HCT116 (cell line): ENCODE data around the gene GTF3C2. TPM values are rescaled to one million over a fixed set of nuclear protein-coding genes. Genes with fewer than 3 reads are reported as not detected.

Experiments used
- ATAC-seq: fragments of 200-7000 bp; cut with Tn5 transposase; 2 replicates; pipeline ENCODE4 v1.9.1; 2020; ENCODE audit warnings: mild to moderate bottlenecking, moderate library complexity
- BruUV-seq: library from RNA; stranded (reverse); fragments of 400-500 nt; replicated peaks from 2 replicates; lab custom pipeline; 2021; lab: Mats Ljungman, UMichigan
- CTCF ChIA-PET: fragments of 300-600 bp; sonication (Branson Sonifier 250); formaldehyde crosslinking; loops from one replicate; lab custom pipeline; 2021; ENCODE audit warnings: antibody characterized with exemption; lab: Charles Lee
- POLR2A ChIA-PET: fragments of 300-600, 350-600 bp; sonication (Branson Sonifier 250); formaldehyde crosslinking; loops from one replicate; lab custom pipeline; 2021; ENCODE audit warnings: antibody characterized with exemption; lab: Charles Lee
- RAD21 ChIA-PET, 2 experiments: fragments of 300-600 bp; sonication (Branson Sonifier 250); formaldehyde crosslinking; loops; one replicate each; lab custom pipeline; 2023; ENCODE audit warnings: low total read pairs in 2 of 2; ENCODE audit not compliant: uncharacterized antibody in 2 of 2, unreplicated experiment in 2 of 2, low non-redundant PET in 1 of 2; lab: Charles Lee
- DNase-seq: peaks from one replicate; pipeline ENCODE4 v3.0.0-alpha.2; 2010; ENCODE audit warnings: low read depth, low spot score
- H2AFZ ChIP-seq: fragments of 200-600 bp; shearing (Covaris generic), sonication (generic); 2 replicates; pipeline ENCODE4 v1.6.1; 2017; ENCODE audit warnings: low read depth, mixed run types, mixed read lengths, antibody characterized with exemption, low read length; ENCODE audit not compliant: poor library complexity, severe bottlenecking
- H3K27ac ChIP-seq: 2 replicates; pipeline ENCODE4 v1.5.1; 2012; ENCODE audit warnings: low read depth, low read length
- H3K27me3 ChIP-seq: fragments of 200-600 bp; sonication (generic); 2 replicates; pipeline ENCODE4 v1.6.1; 2016; ENCODE audit warnings: mixed run types, low read length, mixed read lengths; ENCODE audit not compliant: insufficient read depth
- H3K36me3 ChIP-seq, 2 experiments: fragments of 200-500 bp in 1 of 2; fragments of 200-600 bp in 1 of 2; sonication (Bioruptor generic) in 1 of 2; sonication (generic) in 1 of 2; 2 replicates each; pipeline versions ENCODE4 v1.5.1 to v1.6.1; 2014 to 2016; ENCODE audit warnings: low read length in 2 of 2, inconsistent platforms in 1 of 2, mixed read lengths in 1 of 2, mixed run types in 1 of 2; ENCODE audit not compliant: insufficient read depth in 2 of 2, control insufficient read depth in 1 of 2
- H3K4me1 ChIP-seq, 2 experiments: fragments of 200-600 bp in 1 of 2; sonication (generic) in 1 of 2; 2 replicates each; pipeline versions ENCODE4 v1.5.1 to v1.6.1; 2012 to 2017; ENCODE audit warnings: low read length in 2 of 2, inconsistent platforms in 1 of 2, mild to moderate bottlenecking in 1 of 2, mixed read lengths in 1 of 2, mixed run types in 1 of 2, moderate library complexity in 1 of 2; ENCODE audit not compliant: insufficient read depth in 2 of 2, control insufficient read depth in 1 of 2
- H3K4me2 ChIP-seq: fragments of 200-600 bp; sonication (generic); 2 replicates; pipeline ENCODE4 v1.6.1; 2017; ENCODE audit warnings: mixed run types, low read length, mixed read lengths
- H3K4me3 ChIP-seq, 2 experiments: fragments of 200-600 bp in 1 of 2; sonication (generic) in 1 of 2; replicated peaks in 1 of 2; 2 replicates each; pipeline ENCODE4 v1.5.1; 2011 to 2016; ENCODE audit warnings: low read length in 2 of 2, control low read depth in 1 of 2, low read depth in 1 of 2, mild to moderate bottlenecking in 1 of 2, mixed read lengths in 1 of 2, mixed run types in 1 of 2
- H3K79me2 ChIP-seq: fragments of 200-600 bp; sonication (generic); 2 replicates; pipeline ENCODE4 v1.6.1; 2017; ENCODE audit warnings: mild to moderate bottlenecking, mixed run types, low read length, moderate library complexity, mixed read lengths; ENCODE audit not compliant: insufficient read depth
- H3K9ac ChIP-seq: fragments of 200-600 bp; sonication (generic); 2 replicates; pipeline ENCODE4 v1.6.1; 2016; ENCODE audit warnings: low read length, mixed read lengths
- H3K9me2 ChIP-seq: fragments of 200-600 bp; sonication (generic), shearing (Covaris generic); 2 replicates; pipeline ENCODE4 v1.6.1; 2017; ENCODE audit warnings: mixed run types, mild to moderate bottlenecking, moderate library complexity; ENCODE audit not compliant: insufficient read depth
- H3K9me3 ChIP-seq, 2 experiments: fragments of 200-500 bp in 1 of 2; fragments of 200-600 bp in 1 of 2; sonication (Bioruptor generic) in 1 of 2; sonication (generic) in 1 of 2; 2 replicates each; pipeline ENCODE4 v1.6.1; 2014 to 2017; ENCODE audit warnings: low read length in 2 of 2, mixed read lengths in 2 of 2, inconsistent platforms in 1 of 2, low read depth in 1 of 2, mild to moderate bottlenecking in 1 of 2, mixed run types in 1 of 2, moderate library complexity in 1 of 2; ENCODE audit not compliant: control insufficient read depth in 1 of 2, insufficient read depth in 1 of 2
- H4K20me1 ChIP-seq: fragments of 200-600 bp; sonication (generic), shearing (Covaris generic); 2 replicates; pipeline ENCODE4 v1.6.1; 2017; ENCODE audit warnings: mixed run types, mild to moderate bottlenecking, moderate library complexity; ENCODE audit not compliant: insufficient read depth
- CBX3 ChIP-seq: IDR thresholded peaks from 2 replicates; pipeline ENCODE4 v1.6.1; 2012; ENCODE audit warnings: low read depth
- CEBPB ChIP-seq: IDR thresholded peaks from 2 replicates; pipeline ENCODE4 v1.6.1; 2012; ENCODE audit warnings: low read depth
- EGR1 ChIP-seq: IDR thresholded peaks from 2 replicates; pipeline ENCODE4 v1.6.1; 2012; ENCODE audit warnings: low read depth
- ELF1 ChIP-seq: IDR thresholded peaks from 2 replicates; pipeline ENCODE4 v1.6.1; 2012; ENCODE audit warnings: low read depth, borderline replicate concordance
- EZH2 ChIP-seq: fragments of 200-600 bp; sonication (generic); IDR thresholded peaks from 2 replicates; pipeline ENCODE4 v1.6.1; 2017; ENCODE audit warnings: antibody characterized with exemption, mixed run types
- EZH2phosphoT487 ChIP-seq: fragments of 200-600 bp; IDR thresholded peaks from 2 replicates; pipeline ENCODE4 v1.6.1; 2018; ENCODE audit warnings: antibody characterized with exemption, borderline replicate concordance
- FOSL1 ChIP-seq: IDR thresholded peaks from 2 replicates; pipeline ENCODE4 v1.6.1; 2012; ENCODE audit warnings: low read depth
- JUND ChIP-seq: IDR thresholded peaks from 2 replicates; pipeline ENCODE4 v1.6.1; 2012
- POLR2A ChIP-seq: IDR thresholded peaks from 2 replicates; pipeline ENCODE4 v1.7.0; 2011; ENCODE audit warnings: borderline replicate concordance; ENCODE audit not compliant: insufficient read depth, insufficient read length; ENCODE audit errors: extremely low read depth
- POLR2AphosphoS5 ChIP-seq: IDR thresholded peaks from 2 replicates; pipeline ENCODE4 v1.6.1; 2011; ENCODE audit warnings: mild to moderate bottlenecking, low read depth, low read length, moderate library complexity
- RAD21 ChIP-seq: IDR thresholded peaks from 2 replicates; pipeline ENCODE4 v1.6.1; 2012; ENCODE audit warnings: low read depth, mild to moderate bottlenecking
- SIN3A ChIP-seq: IDR thresholded peaks from 2 replicates; pipeline ENCODE4 v1.6.1; 2012; ENCODE audit warnings: low read depth
- SRF ChIP-seq: IDR thresholded peaks from 2 replicates; pipeline ENCODE4 v1.6.1; 2012; ENCODE audit warnings: low read depth
- TCF7L2 ChIP-seq: IDR thresholded peaks from 2 replicates; pipeline ENCODE4 v1.7.0; 2011; ENCODE audit warnings: borderline replicate concordance, inconsistent platforms; ENCODE audit not compliant: insufficient read depth, insufficient read length; ENCODE audit errors: extremely low read depth
- YY1 ChIP-seq: IDR thresholded peaks from 2 replicates; pipeline ENCODE4 v1.6.1; 2011; ENCODE audit warnings: low read length, low read depth, moderate library complexity, mild to moderate bottlenecking; ENCODE audit not compliant: insufficient replicate concordance; ENCODE audit errors: extremely low read depth
- ZFX ChIP-seq: fragments of 450-650 bp; IDR thresholded peaks from 2 replicates; pipeline ENCODE4 v1.6.1; 2017
- intact Hi-C: fragments of 100-400 bp; cut with micrococcal nuclease; formaldehyde crosslinking; loops from 2 replicates; pipeline ENCODE4 v1.10.0; 2022
- total RNA-seq: library from RNA; stranded (reverse); gene quantifications from one replicate; pipeline ENCODE4 v1.2.1, GENCODE V29; 2021; ENCODE audit not compliant: unreplicated experiment
- TF ChIP-seq, protein P1 (sequence below): IDR thresholded peaks from 2 replicates; pipeline ENCODE4 v1.6.1; 2012; ENCODE audit warnings: low read depth
- TF ChIP-seq, protein P2 (sequence below): IDR thresholded peaks from 2 replicates; pipeline ENCODE4 v1.6.1; 2012
- TF ChIP-seq, protein P3 (sequence below), 3 experiments: fragments of 200-600 bp in 1 of 3; sonication (generic) in 1 of 3; IDR thresholded peaks in 2 of 3; conservative IDR thresholded peaks in 1 of 3; 2 replicates each; pipeline ENCODE4 v1.5.1; 2012 to 2017; ENCODE audit warnings: low read depth in 2 of 3, low read length in 2 of 3, antibody characterized with exemption in 1 of 3, borderline replicate concordance in 1 of 3, control low read depth in 1 of 3, mild to moderate bottlenecking in 1 of 3, mixed read lengths in 1 of 3, mixed run types in 1 of 3, moderate library complexity in 1 of 3; ENCODE audit not compliant: insufficient read depth in 1 of 3
- TF ChIP-seq, protein P4 (sequence below): IDR thresholded peaks from 2 replicates; pipeline ENCODE4 v1.6.1; 2012

Gene GTF3C2
- total RNA-seq, 1 experiment from 2014 or later, result 88.2 TPM

DNA sequence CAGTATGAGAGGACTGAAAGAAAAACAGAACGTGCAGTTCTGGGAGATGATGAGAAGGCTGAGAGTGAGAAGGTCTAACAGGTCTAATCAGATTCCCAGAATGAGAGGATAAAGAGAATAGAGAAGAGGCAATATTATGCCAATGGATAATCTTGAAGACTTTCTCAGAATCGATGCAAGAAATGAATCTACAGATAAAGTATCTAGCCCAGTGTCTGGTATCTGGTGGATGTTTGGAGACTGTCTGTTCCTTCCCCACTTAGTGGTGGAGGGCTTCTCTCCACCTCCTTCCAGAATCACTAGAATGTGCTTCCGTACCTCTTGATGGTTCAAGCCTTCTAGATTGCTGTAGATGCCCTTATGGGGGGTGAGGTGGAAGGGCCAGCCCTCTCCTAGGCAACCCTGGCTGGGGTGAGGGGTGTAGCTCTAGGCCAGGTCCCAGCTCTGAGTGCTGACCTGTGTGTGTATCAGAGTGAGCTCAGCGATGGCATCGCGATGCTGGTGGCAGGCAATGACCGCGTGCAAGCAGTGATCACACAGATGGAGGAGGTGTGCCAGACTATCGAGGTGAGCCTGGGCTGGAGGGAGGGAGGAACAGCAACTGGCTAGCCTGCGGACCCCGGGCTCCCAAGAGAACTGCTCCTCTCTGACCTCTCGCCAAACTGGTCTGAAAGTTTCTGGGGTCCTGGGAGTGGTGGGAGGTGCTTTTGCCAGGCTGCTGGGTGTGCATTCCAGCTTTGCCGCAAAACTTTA is 51.9 kb downstream of the GTF3C2 start:
- no peak for ATAC-seq
- POLR2A ChIA-PET, result no interaction called here

More for the DNA sequence above, 51.9 kb downstream of the GTF3C2 start:
- Histone ChIP-seq H3K79me2 (no peaks in the 10 kb centered on the region), H3K4me3 (no peak overlapping the region), H3K27me3 (no peaks in the 10 kb centered on the region), H3K9me3 (no peaks in the 10 kb centered on the region), H3K9me2 (no peaks in the 10 kb centered on the region), H3K27ac (no peak overlapping the region), H4K20me1 (no peaks in the 10 kb centered on the region), H3K4me1 (peaks cover 0 to 8% of the 10 kb centered on the region in 2 experiments; a peak in 3 of 4 replicates), H3K36me3 (peaks cover 0 to 3% of the 10 kb centered on the region in 2 experiments; a peak in 1 of 4 replicates), H3K9ac (no peak overlapping the region), H3K4me2 (no peak overlapping the region), H2AFZ (no peak overlapping the region)
- CTCF ChIA-PET, result interaction anchor here (2.2 kb wide), 1 partner anchor 343 kb away, joined by 13 read pairs; no protein-coding TSS in a partner anchor
- intact Hi-C loops, result loop anchor here (5.0 kb wide), 1 partner anchor 37 kb away; no protein-coding TSS in a partner anchor
- no peak for DNase-seq
- RAD21 ChIA-PET, result no interaction called here
- TF ChIP-seq POLR2AphosphoS5 (no peak), FOSL1 (no peak), CBX3 (no peak), RAD21 (no peak), YY1 (no peak), TCF7L2 (no peak), EZH2phosphoT487 (no peak), SRF (no peak), SIN3A (no peak), EGR1 (no peak), ZFX (no peak), CEBPB (no peak), ELF1 (no peak), POLR2A (no peak), EZH2 (no peak), JUND (no peak)
- TF ChIP-seq, protein P1, sequence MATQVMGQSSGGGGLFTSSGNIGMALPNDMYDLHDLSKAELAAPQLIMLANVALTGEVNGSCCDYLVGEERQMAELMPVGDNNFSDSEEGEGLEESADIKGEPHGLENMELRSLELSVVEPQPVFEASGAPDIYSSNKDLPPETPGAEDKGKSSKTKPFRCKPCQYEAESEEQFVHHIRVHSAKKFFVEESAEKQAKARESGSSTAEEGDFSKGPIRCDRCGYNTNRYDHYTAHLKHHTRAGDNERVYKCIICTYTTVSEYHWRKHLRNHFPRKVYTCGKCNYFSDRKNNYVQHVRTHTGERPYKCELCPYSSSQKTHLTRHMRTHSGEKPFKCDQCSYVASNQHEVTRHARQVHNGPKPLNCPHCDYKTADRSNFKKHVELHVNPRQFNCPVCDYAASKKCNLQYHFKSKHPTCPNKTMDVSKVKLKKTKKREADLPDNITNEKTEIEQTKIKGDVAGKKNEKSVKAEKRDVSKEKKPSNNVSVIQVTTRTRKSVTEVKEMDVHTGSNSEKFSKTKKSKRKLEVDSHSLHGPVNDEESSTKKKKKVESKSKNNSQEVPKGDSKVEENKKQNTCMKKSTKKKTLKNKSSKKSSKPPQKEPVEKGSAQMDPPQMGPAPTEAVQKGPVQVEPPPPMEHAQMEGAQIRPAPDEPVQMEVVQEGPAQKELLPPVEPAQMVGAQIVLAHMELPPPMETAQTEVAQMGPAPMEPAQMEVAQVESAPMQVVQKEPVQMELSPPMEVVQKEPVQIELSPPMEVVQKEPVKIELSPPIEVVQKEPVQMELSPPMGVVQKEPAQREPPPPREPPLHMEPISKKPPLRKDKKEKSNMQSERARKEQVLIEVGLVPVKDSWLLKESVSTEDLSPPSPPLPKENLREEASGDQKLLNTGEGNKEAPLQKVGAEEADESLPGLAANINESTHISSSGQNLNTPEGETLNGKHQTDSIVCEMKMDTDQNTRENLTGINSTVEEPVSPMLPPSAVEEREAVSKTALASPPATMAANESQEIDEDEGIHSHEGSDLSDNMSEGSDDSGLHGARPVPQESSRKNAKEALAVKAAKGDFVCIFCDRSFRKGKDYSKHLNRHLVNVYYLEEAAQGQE, result no peak
- TF ChIP-seq, protein P2, sequence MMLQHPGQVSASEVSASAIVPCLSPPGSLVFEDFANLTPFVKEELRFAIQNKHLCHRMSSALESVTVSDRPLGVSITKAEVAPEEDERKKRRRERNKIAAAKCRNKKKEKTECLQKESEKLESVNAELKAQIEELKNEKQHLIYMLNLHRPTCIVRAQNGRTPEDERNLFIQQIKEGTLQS, result no peak
- TF ChIP-seq, protein P3, sequence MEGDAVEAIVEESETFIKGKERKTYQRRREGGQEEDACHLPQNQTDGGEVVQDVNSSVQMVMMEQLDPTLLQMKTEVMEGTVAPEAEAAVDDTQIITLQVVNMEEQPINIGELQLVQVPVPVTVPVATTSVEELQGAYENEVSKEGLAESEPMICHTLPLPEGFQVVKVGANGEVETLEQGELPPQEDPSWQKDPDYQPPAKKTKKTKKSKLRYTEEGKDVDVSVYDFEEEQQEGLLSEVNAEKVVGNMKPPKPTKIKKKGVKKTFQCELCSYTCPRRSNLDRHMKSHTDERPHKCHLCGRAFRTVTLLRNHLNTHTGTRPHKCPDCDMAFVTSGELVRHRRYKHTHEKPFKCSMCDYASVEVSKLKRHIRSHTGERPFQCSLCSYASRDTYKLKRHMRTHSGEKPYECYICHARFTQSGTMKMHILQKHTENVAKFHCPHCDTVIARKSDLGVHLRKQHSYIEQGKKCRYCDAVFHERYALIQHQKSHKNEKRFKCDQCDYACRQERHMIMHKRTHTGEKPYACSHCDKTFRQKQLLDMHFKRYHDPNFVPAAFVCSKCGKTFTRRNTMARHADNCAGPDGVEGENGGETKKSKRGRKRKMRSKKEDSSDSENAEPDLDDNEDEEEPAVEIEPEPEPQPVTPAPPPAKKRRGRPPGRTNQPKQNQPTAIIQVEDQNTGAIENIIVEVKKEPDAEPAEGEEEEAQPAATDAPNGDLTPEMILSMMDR (IDR thresholded peaks at IDR 0.05 in 2 of 3, conservative IDR thresholded peaks at IDR 0.05 in 1 of 3; ENCODE audit: borderline replicate concordance in 1 of 3, insufficient read depth in 1 of 3, low read depth in 2 of 3, low read length in 2 of 3), result no peak
- TF ChIP-seq, protein P4, sequence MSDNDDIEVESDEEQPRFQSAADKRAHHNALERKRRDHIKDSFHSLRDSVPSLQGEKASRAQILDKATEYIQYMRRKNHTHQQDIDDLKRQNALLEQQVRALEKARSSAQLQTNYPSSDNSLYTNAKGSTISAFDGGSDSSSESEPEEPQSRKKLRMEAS, result no peak
- no TSS peak for BruUV-seq
